Measurements from ENCODE around the gene BLVRA.

The BLVRA gene

GRCh38 chr7:43787771-43788170 lies 29.3 kb downstream of the BLVRA start:
- TF ChIP-seq POLR2AphosphoS5 (IDR thresholded peaks at IDR 0.05; ENCODE audit: low read depth, low read length) (no peak), TAF1 (IDR thresholded peaks at IDR 0.05; ENCODE audit: borderline replicate concordance, insufficient read depth, low read length) (no peak), REST (IDR thresholded peaks at IDR 0.05; ENCODE audit: insufficient read depth in 1 of 2, low read depth in 2 of 2, low read length in 2 of 2) (no peak), SIN3A (IDR thresholded peaks at IDR 0.05; ENCODE audit: borderline replicate concordance, insufficient read depth, low read length) (no peak), FOXP2 (optimal IDR thresholded peaks at IDR 0.05; ENCODE audit: borderline replicate concordance, extremely low read depth, extremely low read length, insufficient read depth) (no peak)

- no peak for TF ChIP-seq REST (IDR thresholded peaks at IDR 0.05; ENCODE audit: insufficient read depth in 1 of 2, low read depth in 2 of 2, low read length in 2 of 2)
- TF ChIP-seq POLR2AphosphoS5 (IDR thresholded peaks at IDR 0.05; ENCODE audit: low read depth, low read length): no peak
Measured at GRCh38 chr7:43790006-43790405, 31.5 kb downstream of the BLVRA start.

DNA sequence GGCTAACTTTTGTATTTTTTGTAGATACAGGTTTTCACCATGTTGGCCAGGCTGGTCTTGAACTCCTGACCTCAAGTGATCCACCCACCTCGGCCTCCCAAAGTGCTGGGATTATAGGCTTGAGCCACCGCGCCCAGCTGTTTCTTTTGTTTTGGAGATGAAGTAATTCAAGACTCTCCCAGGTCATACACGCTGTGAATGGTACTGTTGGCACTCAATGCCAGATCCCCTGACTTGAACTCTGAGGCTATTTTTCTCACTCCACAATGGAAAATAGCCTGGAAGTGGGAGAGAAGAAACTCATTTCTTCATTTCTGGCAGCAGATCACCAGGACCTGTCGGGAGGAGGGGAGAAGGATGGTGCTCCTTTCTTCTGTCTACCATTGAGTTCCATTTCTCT lies 32.4 kb downstream of the BLVRA start:
- TF ChIP-seq REST (IDR thresholded peaks at IDR 0.05; ENCODE audit: insufficient read depth in 1 of 2, low read depth in 2 of 2, low read length in 2 of 2) (no peak), SIN3A (IDR thresholded peaks at IDR 0.05; ENCODE audit: borderline replicate concordance, insufficient read depth, low read length) (no peak), TAF1 (IDR thresholded peaks at IDR 0.05; ENCODE audit: borderline replicate concordance, insufficient read depth, low read length) (no peak), POLR2AphosphoS5 (IDR thresholded peaks at IDR 0.05; ENCODE audit: low read depth, low read length) (no peak), FOXP2 (optimal IDR thresholded peaks at IDR 0.05; ENCODE audit: borderline replicate concordance, extremely low read depth, extremely low read length, insufficient read depth) (no peak)

DNA sequence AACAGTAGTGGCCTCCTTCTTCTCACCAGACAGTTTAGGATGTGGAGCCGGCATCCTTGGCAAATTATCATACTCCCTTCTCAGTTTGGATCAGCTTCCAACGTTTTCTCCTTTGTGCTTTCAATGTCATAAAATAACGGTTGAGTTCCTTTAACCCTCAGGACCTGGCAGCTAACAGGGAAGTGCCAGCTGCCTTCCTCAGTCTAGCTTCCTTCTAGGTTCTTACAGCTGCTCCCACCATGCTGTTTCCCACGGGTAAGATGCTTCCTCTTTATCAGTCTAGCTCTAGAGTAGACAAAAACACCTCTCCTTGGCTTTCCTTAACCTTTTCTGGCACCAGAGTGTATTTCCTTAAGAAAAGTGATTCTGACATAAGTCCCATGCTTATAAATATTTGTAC lies 33.2 kb downstream of the BLVRA start:
- TF ChIP-seq POLR2AphosphoS5 (IDR thresholded peaks at IDR 0.05; ENCODE audit: low read depth, low read length): no peak
- no peak for TF ChIP-seq SIN3A (IDR thresholded peaks at IDR 0.05; ENCODE audit: borderline replicate concordance, insufficient read depth, low read length)
- TF ChIP-seq REST (IDR thresholded peaks at IDR 0.05; ENCODE audit: insufficient read depth in 1 of 2, low read depth in 2 of 2, low read length in 2 of 2): no peak
- TF ChIP-seq FOXP2 (optimal IDR thresholded peaks at IDR 0.05; ENCODE audit: borderline replicate concordance, extremely low read depth, extremely low read length, insufficient read depth): no peak
- no peak for TF ChIP-seq TAF1 (IDR thresholded peaks at IDR 0.05; ENCODE audit: borderline replicate concordance, insufficient read depth, low read length)

DNA sequence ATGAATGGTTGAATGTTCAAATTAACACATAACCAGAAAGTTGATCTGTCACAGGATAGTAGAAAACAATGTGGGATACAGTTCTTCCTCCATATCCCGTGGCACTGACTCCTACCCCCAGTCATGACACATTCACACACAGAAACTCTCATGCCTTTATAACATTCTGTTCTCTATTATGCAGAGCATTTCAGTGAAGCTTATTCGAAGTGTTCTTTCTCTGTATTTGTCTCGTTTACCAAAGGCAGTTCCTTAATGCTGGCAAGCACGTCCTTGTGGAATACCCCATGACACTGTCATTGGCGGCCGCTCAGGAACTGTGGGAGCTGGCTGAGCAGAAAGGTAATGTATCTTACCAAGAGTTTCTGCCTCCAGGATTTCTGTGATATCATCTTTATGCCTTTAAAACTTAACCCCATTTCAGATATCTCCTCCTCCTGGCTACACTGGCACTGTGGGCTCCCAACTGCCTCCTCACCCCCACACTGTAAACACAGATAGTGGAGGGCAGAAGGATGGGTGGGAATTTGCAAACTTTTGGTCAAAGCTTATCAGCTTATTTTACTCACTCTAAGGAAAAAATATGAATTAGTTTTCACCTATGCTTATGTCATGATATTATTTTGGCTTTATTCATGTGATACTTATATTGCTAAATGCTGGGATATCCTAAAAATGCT lies 34.1 kb downstream of the BLVRA start:
- TF ChIP-seq POLR2AphosphoS5 (IDR thresholded peaks at IDR 0.05; ENCODE audit: low read depth, low read length): no peak
- no peak for TF ChIP-seq REST (IDR thresholded peaks at IDR 0.05; ENCODE audit: insufficient read depth in 1 of 2, low read depth in 2 of 2, low read length in 2 of 2)
- no peak for TF ChIP-seq FOXP2 (optimal IDR thresholded peaks at IDR 0.05; ENCODE audit: borderline replicate concordance, extremely low read depth, extremely low read length, insufficient read depth)
- no peak for TF ChIP-seq TAF1 (IDR thresholded peaks at IDR 0.05; ENCODE audit: borderline replicate concordance, insufficient read depth, low read length)
- no peak for TF ChIP-seq SIN3A (IDR thresholded peaks at IDR 0.05; ENCODE audit: borderline replicate concordance, insufficient read depth, low read length)

All from PFSK-1 (cell line).